Stimulated activated CD4-positive, alpha-beta T cell treated with anti-CD3 and anti-CD28 coated beads, Interleukin-1b, Interleukin-23, amount 100 ng/mL, for 1 hour (primary cell): ENCODE measurements around the gene UQCC2.

ENCODE experiments used
- DNase-seq, 2 donors: peaks; one replicate each; pipeline ENCODE4 v3.0.0-alpha.2; 2020; ENCODE audit warnings: low read depth in 2 of 2

The UQCC2 gene

GRCh38 chr6:33707771-33708170, 3.7 kb downstream of the UQCC2 start:
- DNase-seq: no peak

GRCh38 chr6:33705955-33706725, 5.4 kb downstream of the UQCC2 start:
- no peak for DNase-seq

GRCh38 chr6:33705268-33705885, 6.1 kb downstream of the UQCC2 start:
- DNase-seq: no peak

- no peak for DNase-seq
Measured at GRCh38 chr6:33704215-33705066, 7.1 kb downstream of the UQCC2 start.

GRCh38 chr6:33702345-33702977, 9.0 kb downstream of the UQCC2 start:
- DNase-seq: no peak

GRCh38 chr6:33700391-33701050, 11.0 kb downstream of the UQCC2 start:
- DNase-seq: peak; percentile 41 to 50

GRCh38 chr6:33699739-33700138, 11.8 kb downstream of the UQCC2 start:
- DNase-seq: no peak

GRCh38 chr6:33699131-33699530, 12.4 kb downstream of the UQCC2 start:
- no peak for DNase-seq

GRCh38 chr6:33698494-33698893, 13.0 kb downstream of the UQCC2 start:
- DNase-seq: no peak

- no peak for DNase-seq
Measured at GRCh38 chr6:33697845-33698244, 13.7 kb downstream of the UQCC2 start.

- DNase-seq: no peak
Measured at GRCh38 chr6:33696548-33697518, 14.7 kb downstream of the UQCC2 start.

- DNase-seq: no peak
Measured at GRCh38 chr6:33696076-33696475, 15.4 kb downstream of the UQCC2 start.

- no peak for DNase-seq
Measured at GRCh38 chr6:33695451-33695887, 16.0 kb downstream of the UQCC2 start.

- no peak for DNase-seq
Measured at GRCh38 chr6:33694977-33695376, 16.5 kb downstream of the UQCC2 start.

GRCh38 chr6:33694401-33694931, 17.0 kb downstream of the UQCC2 start:
- DNase-seq: peak; percentile 27 to 58

- DNase-seq: no peak
Measured at GRCh38 chr6:33693186-33694105, 18.1 kb downstream of the UQCC2 start.

GRCh38 chr6:33692760-33693158, 18.7 kb downstream of the UQCC2 start:
- no peak for DNase-seq

- DNase-seq: no peak
Measured at GRCh38 chr6:33692078-33692759, 19.3 kb downstream of the UQCC2 start.
